ENCODE data around the gene DCST2. TPM values are rescaled to one million over a fixed set of nuclear protein-coding genes. Genes with fewer than 3 reads are reported as not detected.

Gene DCST2
- total and polyA plus RNA-seq, 9 of the 15 experiments (the other 6 are each of a cell fraction or from before 2014, with no cell fraction given), result 0.09 to 0.49 (median 0.11) TPM; not detected in 3

DNA sequence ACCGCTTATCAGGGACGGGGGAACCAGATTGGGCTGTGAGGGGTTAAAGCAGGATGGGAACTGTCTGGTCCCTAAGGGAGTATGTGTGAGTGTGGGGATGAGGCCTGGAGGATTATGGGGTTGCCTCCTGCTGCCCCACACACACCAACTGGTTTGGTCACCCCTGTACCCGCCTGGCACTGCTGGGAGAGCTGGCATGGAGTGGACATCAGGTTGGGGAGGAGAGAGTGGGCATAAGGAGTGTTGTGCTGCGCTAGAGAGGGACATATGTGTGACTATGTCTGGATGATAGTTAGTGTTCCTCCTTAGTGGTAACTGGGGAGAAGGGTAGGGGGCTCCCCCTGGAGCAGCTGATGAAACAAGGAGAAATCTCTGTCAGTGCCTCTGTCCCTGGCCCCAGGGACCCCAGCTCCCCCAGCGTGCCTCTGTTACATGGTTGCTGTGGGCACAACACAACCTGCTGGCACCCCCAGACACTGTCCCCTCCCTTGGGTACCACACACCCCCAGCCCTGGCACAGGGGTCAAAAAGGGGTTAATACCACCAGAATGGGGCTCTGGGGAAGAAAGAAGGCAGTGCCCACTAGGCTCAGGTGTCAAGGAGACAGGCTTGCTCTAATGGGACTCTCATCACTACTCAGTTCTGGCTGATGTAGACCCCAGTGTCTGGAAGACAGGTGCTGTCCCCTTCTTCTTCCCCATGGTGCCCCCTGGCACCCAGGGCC lies 29.1 kb downstream of the DCST2 start (continued):
- TF ChIP-seq, protein P1, sequence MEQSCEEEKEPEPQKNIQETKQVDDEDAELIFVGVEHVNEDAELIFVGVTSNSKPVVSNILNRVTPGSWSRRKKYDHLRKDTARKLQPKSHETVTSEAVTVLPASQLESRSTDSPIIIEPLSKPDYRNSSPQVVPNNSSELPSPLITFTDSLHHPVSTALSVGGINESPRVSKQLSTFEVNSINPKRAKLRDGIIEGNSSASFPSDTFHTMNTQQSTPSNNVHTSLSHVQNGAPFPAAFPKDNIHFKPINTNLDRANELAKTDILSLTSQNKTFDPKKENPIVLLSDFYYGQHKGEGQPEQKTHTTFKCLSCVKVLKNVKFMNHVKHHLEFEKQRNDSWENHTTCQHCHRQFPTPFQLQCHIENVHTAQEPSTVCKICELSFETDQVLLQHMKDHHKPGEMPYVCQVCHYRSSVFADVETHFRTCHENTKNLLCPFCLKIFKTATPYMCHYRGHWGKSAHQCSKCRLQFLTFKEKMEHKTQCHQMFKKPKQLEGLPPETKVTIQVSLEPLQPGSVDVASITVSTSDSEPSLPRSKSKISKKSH (CRISPR knock-in tag; IDR thresholded peaks at IDR 0.05), result no peak
- TF ChIP-seq, protein P2, sequence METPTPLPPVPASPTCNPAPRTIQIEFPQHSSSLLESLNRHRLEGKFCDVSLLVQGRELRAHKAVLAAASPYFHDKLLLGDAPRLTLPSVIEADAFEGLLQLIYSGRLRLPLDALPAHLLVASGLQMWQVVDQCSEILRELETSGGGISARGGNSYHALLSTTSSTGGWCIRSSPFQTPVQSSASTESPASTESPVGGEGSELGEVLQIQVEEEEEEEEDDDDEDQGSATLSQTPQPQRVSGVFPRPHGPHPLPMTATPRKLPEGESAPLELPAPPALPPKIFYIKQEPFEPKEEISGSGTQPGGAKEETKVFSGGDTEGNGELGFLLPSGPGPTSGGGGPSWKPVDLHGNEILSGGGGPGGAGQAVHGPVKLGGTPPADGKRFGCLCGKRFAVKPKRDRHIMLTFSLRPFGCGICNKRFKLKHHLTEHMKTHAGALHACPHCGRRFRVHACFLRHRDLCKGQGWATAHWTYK (CRISPR knock-in tag; IDR thresholded peaks at IDR 0.05), result 0 out of 2 replicates have a peak, but pooled peaks have one; percentile 44
- TF ChIP-seq ZKSCAN3 (CRISPR knock-in tag; IDR thresholded peaks at IDR 0.05), result no peak
- TF ChIP-seq, protein P3, sequence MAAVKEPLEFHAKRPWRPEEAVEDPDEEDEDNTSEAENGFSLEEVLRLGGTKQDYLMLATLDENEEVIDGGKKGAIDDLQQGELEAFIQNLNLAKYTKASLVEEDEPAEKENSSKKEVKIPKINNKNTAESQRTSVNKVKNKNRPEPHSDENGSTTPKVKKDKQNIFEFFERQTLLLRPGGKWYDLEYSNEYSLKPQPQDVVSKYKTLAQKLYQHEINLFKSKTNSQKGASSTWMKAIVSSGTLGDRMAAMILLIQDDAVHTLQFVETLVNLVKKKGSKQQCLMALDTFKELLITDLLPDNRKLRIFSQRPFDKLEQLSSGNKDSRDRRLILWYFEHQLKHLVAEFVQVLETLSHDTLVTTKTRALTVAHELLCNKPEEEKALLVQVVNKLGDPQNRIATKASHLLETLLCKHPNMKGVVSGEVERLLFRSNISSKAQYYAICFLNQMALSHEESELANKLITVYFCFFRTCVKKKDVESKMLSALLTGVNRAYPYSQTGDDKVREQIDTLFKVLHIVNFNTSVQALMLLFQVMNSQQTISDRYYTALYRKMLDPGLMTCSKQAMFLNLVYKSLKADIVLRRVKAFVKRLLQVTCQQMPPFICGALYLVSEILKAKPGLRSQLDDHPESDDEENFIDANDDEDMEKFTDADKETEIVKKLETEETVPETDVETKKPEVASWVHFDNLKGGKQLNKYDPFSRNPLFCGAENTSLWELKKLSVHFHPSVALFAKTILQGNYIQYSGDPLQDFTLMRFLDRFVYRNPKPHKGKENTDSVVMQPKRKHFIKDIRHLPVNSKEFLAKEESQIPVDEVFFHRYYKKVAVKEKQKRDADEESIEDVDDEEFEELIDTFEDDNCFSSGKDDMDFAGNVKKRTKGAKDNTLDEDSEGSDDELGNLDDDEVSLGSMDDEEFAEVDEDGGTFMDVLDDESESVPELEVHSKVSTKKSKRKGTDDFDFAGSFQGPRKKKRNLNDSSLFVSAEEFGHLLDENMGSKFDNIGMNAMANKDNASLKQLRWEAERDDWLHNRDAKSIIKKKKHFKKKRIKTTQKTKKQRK (IDR thresholded peaks at IDR 0.05; ENCODE audit: borderline replicate concordance, low read depth, low read length), result no peak
- no peak for TF ChIP-seq SMAD2 (IDR thresholded peaks at IDR 0.05; ENCODE audit: low read depth, low read length)
- no peak for TF ChIP-seq GABPB2 (CRISPR knock-in tag; conservative IDR thresholded peaks at IDR 0.05)
- peak; percentile 11; the same call in 1 of the 2 replicates for TF ChIP-seq NCOA1 (IDR thresholded peaks at IDR 0.05; ENCODE audit: low read depth)
- no peak for TF ChIP-seq ZNF124 (CRISPR knock-in tag; IDR thresholded peaks at IDR 0.05)
- no peak for TF ChIP-seq MAFG (tag; conservative IDR thresholded peaks at IDR 0.05)
- no peak for TF ChIP-seq ZNF212 (CRISPR knock-in tag; IDR thresholded peaks at IDR 0.05)
- TF ChIP-seq CEBPB (tag; IDR thresholded peaks at IDR 0.05), result no peak
- TF ChIP-seq NFE2 (IDR thresholded peaks at IDR 0.05; ENCODE audit: low read depth), result no peak
- no peak for TF ChIP-seq MAFK (IDR thresholded peaks at IDR 0.05; ENCODE audit: low read length)
- TF ChIP-seq STAT5A (IDR thresholded peaks at IDR 0.05; ENCODE audit: borderline replicate concordance, low read length), result no peak
- TF ChIP-seq HDAC1 (IDR thresholded peaks at IDR 0.05), result peak in 1 of 2 experiments; percentile 47; a peak in 1 of 4 replicates
- TF ChIP-seq, protein P4, sequence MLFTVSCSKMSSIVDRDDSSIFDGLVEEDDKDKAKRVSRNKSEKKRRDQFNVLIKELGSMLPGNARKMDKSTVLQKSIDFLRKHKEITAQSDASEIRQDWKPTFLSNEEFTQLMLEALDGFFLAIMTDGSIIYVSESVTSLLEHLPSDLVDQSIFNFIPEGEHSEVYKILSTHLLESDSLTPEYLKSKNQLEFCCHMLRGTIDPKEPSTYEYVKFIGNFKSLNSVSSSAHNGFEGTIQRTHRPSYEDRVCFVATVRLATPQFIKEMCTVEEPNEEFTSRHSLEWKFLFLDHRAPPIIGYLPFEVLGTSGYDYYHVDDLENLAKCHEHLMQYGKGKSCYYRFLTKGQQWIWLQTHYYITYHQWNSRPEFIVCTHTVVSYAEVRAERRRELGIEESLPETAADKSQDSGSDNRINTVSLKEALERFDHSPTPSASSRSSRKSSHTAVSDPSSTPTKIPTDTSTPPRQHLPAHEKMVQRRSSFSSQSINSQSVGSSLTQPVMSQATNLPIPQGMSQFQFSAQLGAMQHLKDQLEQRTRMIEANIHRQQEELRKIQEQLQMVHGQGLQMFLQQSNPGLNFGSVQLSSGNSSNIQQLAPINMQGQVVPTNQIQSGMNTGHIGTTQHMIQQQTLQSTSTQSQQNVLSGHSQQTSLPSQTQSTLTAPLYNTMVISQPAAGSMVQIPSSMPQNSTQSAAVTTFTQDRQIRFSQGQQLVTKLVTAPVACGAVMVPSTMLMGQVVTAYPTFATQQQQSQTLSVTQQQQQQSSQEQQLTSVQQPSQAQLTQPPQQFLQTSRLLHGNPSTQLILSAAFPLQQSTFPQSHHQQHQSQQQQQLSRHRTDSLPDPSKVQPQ (CRISPR knock-in tag; IDR thresholded peaks at IDR 0.05; ENCODE audit: borderline replicate concordance), result no peak
- TF ChIP-seq ZNF121 (CRISPR knock-in tag; conservative IDR thresholded peaks at IDR 0.05), result no peak
- TF ChIP-seq, protein P5, sequence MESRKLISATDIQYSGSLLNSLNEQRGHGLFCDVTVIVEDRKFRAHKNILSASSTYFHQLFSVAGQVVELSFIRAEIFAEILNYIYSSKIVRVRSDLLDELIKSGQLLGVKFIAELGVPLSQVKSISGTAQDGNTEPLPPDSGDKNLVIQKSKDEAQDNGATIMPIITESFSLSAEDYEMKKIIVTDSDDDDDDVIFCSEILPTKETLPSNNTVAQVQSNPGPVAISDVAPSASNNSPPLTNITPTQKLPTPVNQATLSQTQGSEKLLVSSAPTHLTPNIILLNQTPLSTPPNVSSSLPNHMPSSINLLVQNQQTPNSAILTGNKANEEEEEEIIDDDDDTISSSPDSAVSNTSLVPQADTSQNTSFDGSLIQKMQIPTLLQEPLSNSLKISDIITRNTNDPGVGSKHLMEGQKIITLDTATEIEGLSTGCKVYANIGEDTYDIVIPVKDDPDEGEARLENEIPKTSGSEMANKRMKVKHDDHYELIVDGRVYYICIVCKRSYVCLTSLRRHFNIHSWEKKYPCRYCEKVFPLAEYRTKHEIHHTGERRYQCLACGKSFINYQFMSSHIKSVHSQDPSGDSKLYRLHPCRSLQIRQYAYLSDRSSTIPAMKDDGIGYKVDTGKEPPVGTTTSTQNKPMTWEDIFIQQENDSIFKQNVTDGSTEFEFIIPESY (CRISPR knock-in tag; IDR thresholded peaks at IDR 0.05), result no peak

Measured in K562 (cell line).